WTC11 (cell line): ENCODE measurements around the gene RHBDD3. TPM values are rescaled to one million over a fixed set of nuclear protein-coding genes. Genes with fewer than 3 reads are reported as not detected.

Experiments
- ATAC-seq: fragments of 200-7000 bp; cut with Tn5 transposase; 2 replicates; pipeline ENCODE4 v1.10.0; 2021; ENCODE audit warnings: mild to moderate bottlenecking, moderate library complexity
- CTCF ChIA-PET: fragments of 300-600 bp; sonication (Branson Sonifier 250); formaldehyde crosslinking; loops from one replicate; lab custom pipeline; 2021; ENCODE audit warnings: antibody characterized with exemption; lab: Charles Lee
- POLR2A ChIA-PET: fragments of 350-600 bp; sonication (Branson Sonifier 250); formaldehyde crosslinking; loops from one replicate; lab custom pipeline; 2021; ENCODE audit warnings: antibody characterized with exemption; lab: Charles Lee
- DNase-seq: peaks from one replicate; pipeline ENCODE4 v3.0.0; 2021; ENCODE audit warnings: low spot score
- H3K27ac Mint-ChIP-seq: 2 replicates; pipeline ENCODE4 v1.8.0; 2021; ENCODE audit warnings: mixed read lengths
- H3K27me3 Mint-ChIP-seq: 2 replicates; pipeline ENCODE4 v1.8.0; 2021; ENCODE audit warnings: low read depth, mild to moderate bottlenecking, moderate library complexity, mixed read lengths
- H3K36me3 Mint-ChIP-seq: 2 replicates; pipeline ENCODE4 v1.8.0; 2021; ENCODE audit warnings: mixed read lengths
- H3K4me1 Mint-ChIP-seq: 2 replicates; pipeline ENCODE4 v1.8.0; 2022; ENCODE audit warnings: mixed read lengths
- H3K4me3 Mint-ChIP-seq: 2 replicates; pipeline ENCODE4 v1.8.0; 2021; ENCODE audit warnings: mild to moderate bottlenecking, moderate library complexity, mixed read lengths
- H3K9me3 Mint-ChIP-seq: 2 replicates; pipeline ENCODE4 v1.8.0; 2021; ENCODE audit warnings: mixed read lengths
- CREM ChIP-seq: sonication (generic); formaldehyde crosslinking; IDR thresholded peaks from 2 replicates; pipeline ENCODE4 v1.8.1; 2022; ENCODE audit warnings: mild to moderate bottlenecking, missing genetic modification reagents, moderate library complexity
- EMX1 ChIP-seq: fragments of 250-450 bp; sonication (Bioruptor Pico); IDR thresholded peaks from 2 replicates; pipeline ENCODE4 v1.8.0; 2021; ENCODE audit warnings: mild to moderate bottlenecking
- NFATC4 ChIP-seq: fragments of 250-450 bp; sonication (Bioruptor Pico); IDR thresholded peaks from 2 replicates; pipeline ENCODE4 v1.9.0; 2021; ENCODE audit warnings: mild to moderate bottlenecking
- RORB ChIP-seq: fragments of 250-450 bp; sonication (Bioruptor Pico); IDR thresholded peaks from 2 replicates; pipeline ENCODE4 v1.9.0; 2021; ENCODE audit warnings: mild to moderate bottlenecking
- SP1 ChIP-seq: sonication (generic); formaldehyde crosslinking; conservative IDR thresholded peaks from 2 replicates; pipeline ENCODE4 v1.8.1; 2022; ENCODE audit warnings: missing genetic modification reagents
- ZNF121 ChIP-seq: sonication (generic); formaldehyde crosslinking; IDR thresholded peaks from 2 replicates; pipeline ENCODE4 v1.8.0; 2023; ENCODE audit warnings: missing genetic modification reagents
- ZNF423 ChIP-seq: fragments of 250-450 bp; sonication (Bioruptor Pico); IDR thresholded peaks from 2 replicates; pipeline ENCODE4 v2.1.2; 2022; ENCODE audit warnings: mild to moderate bottlenecking, moderate library complexity
- ZNF671 ChIP-seq: fragments of 250-450 bp; sonication (Bioruptor Pico); IDR thresholded peaks from 2 replicates; pipeline ENCODE4 v1.8.0; 2021; ENCODE audit warnings: mild to moderate bottlenecking
- total RNA-seq: library from RNA; stranded (reverse); gene quantifications from 3 replicates; pipeline ENCODE4 v1.2.3, GENCODE V29; 2021
- TF ChIP-seq, protein P1 (sequence below): sonication (generic); formaldehyde crosslinking; conservative IDR thresholded peaks from 2 replicates; pipeline ENCODE4 v1.8.1; 2022; ENCODE audit warnings: mild to moderate bottlenecking, missing genetic modification reagents
- TF ChIP-seq, protein P2 (sequence below): sonication (generic); formaldehyde crosslinking; IDR thresholded peaks from 2 replicates; pipeline ENCODE4 v1.8.0; 2022; ENCODE audit warnings: mild to moderate bottlenecking, missing genetic modification reagents
- TF ChIP-seq, protein P3 (sequence below): fragments of 250-450 bp; sonication (Bioruptor Pico); IDR thresholded peaks from 2 replicates; pipeline ENCODE4 v1.8.0; 2021; ENCODE audit warnings: mild to moderate bottlenecking
- TF ChIP-seq, protein P4 (sequence below): fragments of 250-450 bp; sonication (Bioruptor Pico); IDR thresholded peaks from 2 replicates; pipeline ENCODE4 v1.9.0; 2021; ENCODE audit warnings: mild to moderate bottlenecking, borderline replicate concordance
- TF ChIP-seq, protein P5 (sequence below): sonication (generic); formaldehyde crosslinking; IDR thresholded peaks from 2 replicates; pipeline ENCODE4 v1.8.1; 2023; ENCODE audit warnings: mild to moderate bottlenecking, missing genetic modification reagents

The RHBDD3 gene
- total RNA-seq, 1 experiment from 2014 or later: 77.9 TPM

DNA sequence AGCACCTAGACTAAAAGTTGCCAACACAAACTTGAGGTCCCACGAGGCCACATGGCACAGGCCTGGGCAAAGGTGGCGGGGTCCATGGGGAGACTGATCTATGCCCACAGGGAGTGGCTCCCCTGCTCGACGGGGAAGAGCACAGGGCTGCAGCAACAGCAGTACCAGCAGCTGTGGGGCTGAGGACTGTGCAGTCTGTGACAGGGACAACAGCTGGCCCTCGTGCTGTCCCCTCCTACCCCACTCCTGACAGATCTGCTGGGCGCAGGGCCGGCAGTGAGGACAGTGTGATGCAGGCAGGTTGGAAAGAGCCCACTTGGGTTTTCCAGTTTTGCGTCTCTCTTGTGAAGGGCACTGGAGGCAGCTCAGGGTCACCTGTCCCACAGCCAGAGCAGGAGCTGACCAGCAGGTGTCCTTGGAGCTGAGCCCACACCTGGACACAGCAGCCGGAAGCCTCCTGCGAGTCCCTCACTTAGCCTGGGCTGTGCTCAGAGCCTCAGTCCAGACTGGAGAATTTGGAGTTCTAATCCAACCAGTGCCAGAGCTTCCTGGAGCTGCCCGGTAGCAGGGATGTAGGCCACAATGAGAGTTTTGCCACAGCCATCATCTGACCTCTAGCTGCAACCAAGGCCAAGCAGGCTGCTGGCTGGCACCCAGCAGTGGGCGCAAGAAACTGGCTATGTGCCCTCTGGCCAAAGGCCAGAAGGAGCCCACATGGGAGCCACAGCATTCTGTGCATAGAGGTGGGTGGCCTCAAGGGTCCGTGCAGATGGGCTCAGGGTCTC, 35.1 kb upstream of the RHBDD3 start:
- CTCF ChIA-PET: interaction anchor here (0.6 to 4.5 kb wide), 4 partner anchors 10 to 251 kb away, joined by 3 to 52 read pairs (median 6); partner anchors contain the start of gene THOC5
- no peak for ATAC-seq
- TF ChIP-seq RORB (CRISPR knock-in tag): no peak
- TF ChIP-seq CREM (CRISPR knock-in tag): no peak
- peak; percentile 33; the same call in 1 of the 2 replicates for TF ChIP-seq ZNF121 (CRISPR knock-in tag)
- TF ChIP-seq, all 79 proteins: peak for 1
- H3K4me1 Mint-ChIP-seq: peaks cover 17% of the 10 kb centered on the region
- H3K27me3 Mint-ChIP-seq: peaks cover 4% of the 10 kb centered on the region; the same call in 1 of the 2 replicates
- H3K27ac Mint-ChIP-seq: peak overlapping the region; percentile 49; the same call in 1 of the 2 replicates
- peaks cover 24% of the 10 kb centered on the region for H3K36me3 Mint-ChIP-seq
- POLR2A ChIA-PET: interaction anchor here (0.5 to 0.9 kb wide), 2 partner anchors 30 to 34 kb away, joined by 3 to 4 read pairs; partner anchors contain the start of gene EWSR1
- H3K4me3 Mint-ChIP-seq: no peak overlapping the region
- H3K9me3 Mint-ChIP-seq: no peaks in the 10 kb centered on the region
- DNase-seq: no peak

DNA sequence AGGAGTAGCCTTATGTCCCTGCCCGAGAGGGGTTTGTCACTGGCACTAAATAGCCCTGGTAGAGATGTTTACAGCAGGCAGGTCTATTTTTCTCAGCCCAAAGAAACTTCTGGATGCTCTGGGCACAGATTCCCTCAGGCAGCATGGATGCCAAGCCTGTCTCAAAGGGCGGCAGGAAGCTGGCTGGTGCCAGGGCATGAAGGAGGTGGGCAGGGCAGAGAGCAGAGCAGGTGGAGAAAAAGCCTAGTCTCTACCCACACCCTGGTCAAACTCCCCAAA, 34.6 kb upstream of the RHBDD3 start:
- peaks cover 29% of the 10 kb centered on the region for H3K36me3 Mint-ChIP-seq
- H3K9me3 Mint-ChIP-seq: no peaks in the 10 kb centered on the region
- H3K27me3 Mint-ChIP-seq: peaks cover 4% of the 10 kb centered on the region; the same call in 1 of the 2 replicates
- POLR2A ChIA-PET: interaction anchor here (0.5 kb wide), 1 partner anchor 29 kb away, joined by 3 read pairs; no protein-coding TSS in a partner anchor
- ATAC-seq (no peak), DNase-seq (no peak)
- no peak overlapping the region for H3K4me3 Mint-ChIP-seq
- H3K4me1 Mint-ChIP-seq: peaks cover 12% of the 10 kb centered on the region
- TF ChIP-seq, protein P1, sequence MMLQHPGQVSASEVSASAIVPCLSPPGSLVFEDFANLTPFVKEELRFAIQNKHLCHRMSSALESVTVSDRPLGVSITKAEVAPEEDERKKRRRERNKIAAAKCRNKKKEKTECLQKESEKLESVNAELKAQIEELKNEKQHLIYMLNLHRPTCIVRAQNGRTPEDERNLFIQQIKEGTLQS (CRISPR knock-in tag): no peak
- no peak overlapping the region; the same call in 1 of the 2 replicates for H3K27ac Mint-ChIP-seq
- CTCF ChIA-PET: interaction anchor here (0.6 to 4.5 kb wide), 5 partner anchors 11 to 252 kb away, joined by 3 to 52 read pairs (median 4); partner anchors contain the start of gene THOC5

DNA sequence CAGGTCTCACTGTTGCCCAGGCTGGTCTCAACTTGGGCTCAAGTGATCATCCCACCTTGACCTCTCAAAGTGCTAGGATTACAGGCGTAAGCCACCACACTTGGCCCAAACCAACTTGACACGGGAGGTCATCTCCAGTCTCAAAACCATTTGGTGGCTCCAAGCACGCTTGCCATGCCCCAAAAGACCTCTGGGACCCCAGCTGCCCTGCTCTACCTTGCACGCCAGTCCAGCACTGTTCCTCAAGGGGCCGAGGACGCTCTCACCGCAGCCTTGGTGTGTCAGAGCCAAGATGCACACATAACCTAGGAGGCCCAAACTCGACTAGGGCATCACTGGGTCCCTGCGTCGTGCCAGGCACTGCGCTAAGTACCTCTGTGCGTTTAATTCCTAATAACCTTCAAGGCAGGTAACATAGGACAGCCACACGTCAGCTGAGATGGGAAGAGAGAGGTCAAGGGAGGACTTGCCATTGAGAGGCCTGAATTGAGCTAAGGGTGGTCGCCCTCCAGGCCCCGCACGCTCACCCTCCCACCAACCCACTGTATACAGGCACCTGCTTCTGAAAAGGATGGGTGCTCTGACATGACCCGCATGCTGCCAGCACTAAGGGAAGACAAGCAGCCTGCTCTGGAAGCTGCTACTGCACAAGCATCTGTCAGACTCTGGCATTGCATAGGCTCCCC, 34.1 kb upstream of the RHBDD3 start:
- TF ChIP-seq SP1 (CRISPR knock-in tag) (no peak), EMX1 (peak; percentile 71; the same call in 1 of the 2 replicates)
- ChIA-PET POLR2A (interaction anchor here (0.9 kb wide), 1 partner anchor 14 kb away, joined by 3 read pairs; the partner anchor contains the start of gene RASL10A), CTCF (interaction anchor here (0.6 to 4.5 kb wide), 5 partner anchors 9 to 56 kb away, joined by 3 to 52 read pairs (median 4); no protein-coding TSS in a partner anchor)
- Mint-ChIP-seq H3K36me3 (peaks cover 34% of the 10 kb centered on the region), H3K9me3 (no peaks in the 10 kb centered on the region), H3K27ac (peak overlapping the region; percentile 84), H3K27me3 (peaks cover 4% of the 10 kb centered on the region; the same call in 1 of the 2 replicates), H3K4me3 (no peak overlapping the region), H3K4me1 (peaks cover 12% of the 10 kb centered on the region)
- no peak for ATAC-seq
- DNase-seq: no peak

DNA sequence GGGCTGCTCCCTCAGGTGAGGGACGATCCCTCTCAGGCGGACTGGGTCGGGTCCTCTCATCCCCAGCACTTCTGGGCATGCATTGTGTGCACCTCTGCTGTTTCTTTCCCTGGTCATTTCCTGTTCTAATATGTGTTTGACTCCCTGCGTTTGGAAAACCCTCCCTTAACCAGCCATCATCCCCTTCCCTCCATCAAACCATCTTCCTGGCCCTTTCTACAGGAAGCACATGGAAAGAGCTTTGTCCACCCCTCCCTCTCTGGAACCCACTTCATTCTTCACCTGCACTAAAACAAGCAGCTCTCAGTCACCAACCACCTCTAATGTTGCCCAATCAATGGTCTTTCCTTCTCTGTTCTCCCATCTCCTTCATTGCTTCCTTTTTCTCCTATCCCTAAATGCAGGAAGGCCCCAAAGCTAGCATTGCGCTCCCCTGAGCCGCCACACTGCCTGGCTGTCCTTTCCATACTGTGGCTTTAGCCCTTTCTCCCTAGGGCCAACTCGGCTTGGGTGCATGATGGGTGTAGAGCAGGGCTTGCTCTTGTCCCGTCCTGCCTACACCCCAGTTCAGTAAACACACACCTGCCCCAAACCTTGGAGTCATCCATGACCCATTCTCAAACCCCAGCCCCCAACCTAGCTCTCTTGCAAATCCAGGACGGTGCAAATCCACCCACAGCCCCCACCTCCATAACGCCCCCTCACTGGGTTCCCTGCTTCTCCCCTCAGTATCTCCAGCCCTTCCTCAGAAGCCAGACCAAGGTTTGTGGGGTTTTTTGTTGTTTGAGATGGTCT, 33.2 kb upstream of the RHBDD3 start:
- Mint-ChIP-seq H3K4me1 (peaks cover 11% of the 10 kb centered on the region), H3K27me3 (peaks cover 4% of the 10 kb centered on the region; the same call in 1 of the 2 replicates), H3K9me3 (no peaks in the 10 kb centered on the region), H3K4me3 (no peak overlapping the region), H3K27ac (peak overlapping the region; percentile 10), H3K36me3 (peaks cover 42% of the 10 kb centered on the region)
- DNase-seq (no peak), ATAC-seq (peak; percentile 3; the same call in 1 of the 2 replicates)
- POLR2A ChIA-PET: interaction anchor here (0.9 kb wide), 1 partner anchor 14 kb away, joined by 3 read pairs; the partner anchor contains the start of gene RASL10A
- CTCF ChIA-PET: interaction anchor here (0.6 to 4.5 kb wide), 4 partner anchors 8 to 55 kb away, joined by 4 to 52 read pairs (median 6); no protein-coding TSS in a partner anchor
- TF ChIP-seq, protein P2, sequence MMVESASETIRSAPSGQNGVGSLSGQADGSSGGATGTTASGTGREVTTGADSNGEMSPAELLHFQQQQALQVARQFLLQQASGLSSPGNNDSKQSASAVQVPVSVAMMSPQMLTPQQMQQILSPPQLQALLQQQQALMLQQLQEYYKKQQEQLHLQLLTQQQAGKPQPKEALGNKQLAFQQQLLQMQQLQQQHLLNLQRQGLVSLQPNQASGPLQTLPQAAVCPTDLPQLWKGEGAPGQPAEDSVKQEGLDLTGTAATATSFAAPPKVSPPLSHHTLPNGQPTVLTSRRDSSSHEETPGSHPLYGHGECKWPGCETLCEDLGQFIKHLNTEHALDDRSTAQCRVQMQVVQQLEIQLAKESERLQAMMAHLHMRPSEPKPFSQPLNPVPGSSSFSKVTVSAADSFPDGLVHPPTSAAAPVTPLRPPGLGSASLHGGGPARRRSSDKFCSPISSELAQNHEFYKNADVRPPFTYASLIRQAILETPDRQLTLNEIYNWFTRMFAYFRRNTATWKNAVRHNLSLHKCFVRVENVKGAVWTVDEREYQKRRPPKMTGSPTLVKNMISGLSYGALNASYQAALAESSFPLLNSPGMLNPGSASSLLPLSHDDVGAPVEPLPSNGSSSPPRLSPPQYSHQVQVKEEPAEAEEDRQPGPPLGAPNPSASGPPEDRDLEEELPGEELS: no peak
- TF ChIP-seq, protein P3, sequence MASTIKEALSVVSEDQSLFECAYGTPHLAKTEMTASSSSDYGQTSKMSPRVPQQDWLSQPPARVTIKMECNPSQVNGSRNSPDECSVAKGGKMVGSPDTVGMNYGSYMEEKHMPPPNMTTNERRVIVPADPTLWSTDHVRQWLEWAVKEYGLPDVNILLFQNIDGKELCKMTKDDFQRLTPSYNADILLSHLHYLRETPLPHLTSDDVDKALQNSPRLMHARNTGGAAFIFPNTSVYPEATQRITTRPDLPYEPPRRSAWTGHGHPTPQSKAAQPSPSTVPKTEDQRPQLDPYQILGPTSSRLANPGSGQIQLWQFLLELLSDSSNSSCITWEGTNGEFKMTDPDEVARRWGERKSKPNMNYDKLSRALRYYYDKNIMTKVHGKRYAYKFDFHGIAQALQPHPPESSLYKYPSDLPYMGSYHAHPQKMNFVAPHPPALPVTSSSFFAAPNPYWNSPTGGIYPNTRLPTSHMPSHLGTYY (CRISPR knock-in tag): peak; percentile 17; the same call in 1 of the 2 replicates
- TF ChIP-seq NFATC4 (peak; percentile 50; the same call in 1 of the 2 replicates), ZNF423 (no peak), ZNF671 (CRISPR knock-in tag) (no peak; the same call in 1 of the 2 replicates)
- TF ChIP-seq, protein P4, sequence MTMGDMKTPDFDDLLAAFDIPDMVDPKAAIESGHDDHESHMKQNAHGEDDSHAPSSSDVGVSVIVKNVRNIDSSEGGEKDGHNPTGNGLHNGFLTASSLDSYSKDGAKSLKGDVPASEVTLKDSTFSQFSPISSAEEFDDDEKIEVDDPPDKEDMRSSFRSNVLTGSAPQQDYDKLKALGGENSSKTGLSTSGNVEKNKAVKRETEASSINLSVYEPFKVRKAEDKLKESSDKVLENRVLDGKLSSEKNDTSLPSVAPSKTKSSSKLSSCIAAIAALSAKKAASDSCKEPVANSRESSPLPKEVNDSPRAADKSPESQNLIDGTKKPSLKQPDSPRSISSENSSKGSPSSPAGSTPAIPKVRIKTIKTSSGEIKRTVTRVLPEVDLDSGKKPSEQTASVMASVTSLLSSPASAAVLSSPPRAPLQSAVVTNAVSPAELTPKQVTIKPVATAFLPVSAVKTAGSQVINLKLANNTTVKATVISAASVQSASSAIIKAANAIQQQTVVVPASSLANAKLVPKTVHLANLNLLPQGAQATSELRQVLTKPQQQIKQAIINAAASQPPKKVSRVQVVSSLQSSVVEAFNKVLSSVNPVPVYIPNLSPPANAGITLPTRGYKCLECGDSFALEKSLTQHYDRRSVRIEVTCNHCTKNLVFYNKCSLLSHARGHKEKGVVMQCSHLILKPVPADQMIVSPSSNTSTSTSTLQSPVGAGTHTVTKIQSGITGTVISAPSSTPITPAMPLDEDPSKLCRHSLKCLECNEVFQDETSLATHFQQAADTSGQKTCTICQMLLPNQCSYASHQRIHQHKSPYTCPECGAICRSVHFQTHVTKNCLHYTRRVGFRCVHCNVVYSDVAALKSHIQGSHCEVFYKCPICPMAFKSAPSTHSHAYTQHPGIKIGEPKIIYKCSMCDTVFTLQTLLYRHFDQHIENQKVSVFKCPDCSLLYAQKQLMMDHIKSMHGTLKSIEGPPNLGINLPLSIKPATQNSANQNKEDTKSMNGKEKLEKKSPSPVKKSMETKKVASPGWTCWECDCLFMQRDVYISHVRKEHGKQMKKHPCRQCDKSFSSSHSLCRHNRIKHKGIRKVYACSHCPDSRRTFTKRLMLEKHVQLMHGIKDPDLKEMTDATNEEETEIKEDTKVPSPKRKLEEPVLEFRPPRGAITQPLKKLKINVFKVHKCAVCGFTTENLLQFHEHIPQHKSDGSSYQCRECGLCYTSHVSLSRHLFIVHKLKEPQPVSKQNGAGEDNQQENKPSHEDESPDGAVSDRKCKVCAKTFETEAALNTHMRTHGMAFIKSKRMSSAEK (CRISPR knock-in tag): no peak
- TF ChIP-seq, protein P5, sequence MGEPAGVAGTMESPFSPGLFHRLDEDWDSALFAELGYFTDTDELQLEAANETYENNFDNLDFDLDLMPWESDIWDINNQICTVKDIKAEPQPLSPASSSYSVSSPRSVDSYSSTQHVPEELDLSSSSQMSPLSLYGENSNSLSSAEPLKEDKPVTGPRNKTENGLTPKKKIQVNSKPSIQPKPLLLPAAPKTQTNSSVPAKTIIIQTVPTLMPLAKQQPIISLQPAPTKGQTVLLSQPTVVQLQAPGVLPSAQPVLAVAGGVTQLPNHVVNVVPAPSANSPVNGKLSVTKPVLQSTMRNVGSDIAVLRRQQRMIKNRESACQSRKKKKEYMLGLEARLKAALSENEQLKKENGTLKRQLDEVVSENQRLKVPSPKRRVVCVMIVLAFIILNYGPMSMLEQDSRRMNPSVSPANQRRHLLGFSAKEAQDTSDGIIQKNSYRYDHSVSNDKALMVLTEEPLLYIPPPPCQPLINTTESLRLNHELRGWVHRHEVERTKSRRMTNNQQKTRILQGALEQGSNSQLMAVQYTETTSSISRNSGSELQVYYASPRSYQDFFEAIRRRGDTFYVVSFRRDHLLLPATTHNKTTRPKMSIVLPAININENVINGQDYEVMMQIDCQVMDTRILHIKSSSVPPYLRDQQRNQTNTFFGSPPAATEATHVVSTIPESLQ (CRISPR knock-in tag): no peak
